A549 (cell line): ENCODE measurements around the gene CERS6.

ENCODE experiments used
- BHLHE40 ChIP-seq: IDR thresholded peaks from 2 replicates; pipeline ENCODE4 v1.6.1; 2012; ENCODE audit warnings: low read depth, low read length, inconsistent platforms
- CHD2 ChIP-seq: fragments of 150-350 bp; IDR thresholded peaks from 2 replicates; pipeline ENCODE4 v1.6.1; 2014; ENCODE audit warnings: low read length; ENCODE audit not compliant: partially characterized antibody
- ESRRA ChIP-seq: fragments of 150-350 bp; IDR thresholded peaks from 2 replicates; pipeline ENCODE4 v1.6.1; 2014; ENCODE audit warnings: mild to moderate bottlenecking, low read length, borderline replicate concordance
- HDAC2 ChIP-seq: fragments of 200-600 bp; sonication (generic); IDR thresholded peaks from 2 replicates; pipeline ENCODE4 v1.6.1; 2016
- POLR2A ChIP-seq: IDR thresholded peaks from 2 replicates; pipeline ENCODE4 v1.6.1; 2012; ENCODE audit warnings: mild to moderate bottlenecking, low read length
- RNF2 ChIP-seq: fragments of 200-600 bp; sonication (generic); IDR thresholded peaks from 2 replicates; pipeline ENCODE4 v1.6.1; 2016; ENCODE audit warnings: low read depth, mild to moderate bottlenecking, antibody characterized with exemption, moderate library complexity, borderline replicate concordance
- SREBF2 ChIP-seq: fragments of 450-650 bp; IDR thresholded peaks from 2 replicates; pipeline ENCODE4 v1.6.1; 2014; ENCODE audit warnings: mild to moderate bottlenecking, moderate library complexity
- TF ChIP-seq, protein P1 (sequence below): fragments of >200 bp; sonication (Bioruptor Twin); formaldehyde crosslinking; IDR thresholded peaks from 3 replicates; pipeline ENCODE4 v1.5.1; 2016

DNA sequence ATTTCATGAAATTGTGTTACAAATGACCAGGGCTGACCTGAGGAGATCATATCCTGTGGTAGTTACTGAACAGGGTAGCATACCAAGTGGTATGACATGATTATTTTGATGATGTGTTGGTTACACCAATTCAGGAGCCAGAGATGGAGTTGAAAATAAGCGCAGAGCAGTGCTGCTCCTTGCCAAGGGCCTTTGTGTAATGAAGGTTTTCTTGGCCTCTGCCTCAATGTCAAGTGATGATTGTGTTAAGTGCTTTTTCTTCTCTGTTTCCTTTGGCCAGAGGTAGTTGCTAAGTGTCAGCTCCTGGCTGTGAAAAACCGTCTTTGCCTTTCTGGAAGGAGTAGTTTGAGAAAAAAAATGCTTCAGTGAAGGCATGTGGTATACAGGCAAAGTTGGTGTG lies 131.2 kb downstream of the CERS6 start:
- TF ChIP-seq, protein P1, sequence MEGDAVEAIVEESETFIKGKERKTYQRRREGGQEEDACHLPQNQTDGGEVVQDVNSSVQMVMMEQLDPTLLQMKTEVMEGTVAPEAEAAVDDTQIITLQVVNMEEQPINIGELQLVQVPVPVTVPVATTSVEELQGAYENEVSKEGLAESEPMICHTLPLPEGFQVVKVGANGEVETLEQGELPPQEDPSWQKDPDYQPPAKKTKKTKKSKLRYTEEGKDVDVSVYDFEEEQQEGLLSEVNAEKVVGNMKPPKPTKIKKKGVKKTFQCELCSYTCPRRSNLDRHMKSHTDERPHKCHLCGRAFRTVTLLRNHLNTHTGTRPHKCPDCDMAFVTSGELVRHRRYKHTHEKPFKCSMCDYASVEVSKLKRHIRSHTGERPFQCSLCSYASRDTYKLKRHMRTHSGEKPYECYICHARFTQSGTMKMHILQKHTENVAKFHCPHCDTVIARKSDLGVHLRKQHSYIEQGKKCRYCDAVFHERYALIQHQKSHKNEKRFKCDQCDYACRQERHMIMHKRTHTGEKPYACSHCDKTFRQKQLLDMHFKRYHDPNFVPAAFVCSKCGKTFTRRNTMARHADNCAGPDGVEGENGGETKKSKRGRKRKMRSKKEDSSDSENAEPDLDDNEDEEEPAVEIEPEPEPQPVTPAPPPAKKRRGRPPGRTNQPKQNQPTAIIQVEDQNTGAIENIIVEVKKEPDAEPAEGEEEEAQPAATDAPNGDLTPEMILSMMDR, result no peak
- no peak for TF ChIP-seq POLR2A
- TF ChIP-seq ESRRA, result no peak
- no peak for TF ChIP-seq CHD2
- no peak for TF ChIP-seq HDAC2
- TF ChIP-seq RNF2, result no peak
- TF ChIP-seq SREBF2, result no peak
- TF ChIP-seq BHLHE40, result no peak
